ENCODE results near the gene MCC. TPM values are rescaled to one million over a fixed set of nuclear protein-coding genes. Genes with fewer than 3 reads are reported as not detected.

Gene MCC
- total RNA-seq, 4 donors from 2014 or later, result 57.7 to 91.5 (median 76.0) TPM

GRCh38 chr5:113302120-113302519, 186.1 kb downstream of the MCC start:
- TF ChIP-seq POLR2A (IDR thresholded peaks at IDR 0.05) (no peak), CTCF (IDR thresholded peaks at IDR 0.05) (no peak)
- intact Hi-C loops (cut with DNase I; ENCODE audit: low total_unique reads), result no loop called here
- H3K4me3 ChIP-seq (ENCODE audit: low read depth, poor library complexity, severe bottlenecking), result no peak overlapping the region
- DNase-seq (ENCODE audit: low spot score in 2 of 2), result no peak
- 84 to 90% methylated on average over 2 of the region's 2 CpGs for WGBS, 2 donors

GRCh38 chr5:113299591-113299990, 188.7 kb downstream of the MCC start:
- TF ChIP-seq CTCF (IDR thresholded peaks at IDR 0.05) (no peak), POLR2A (IDR thresholded peaks at IDR 0.05) (no peak)
- no peak for DNase-seq (ENCODE audit: low spot score in 2 of 2)
- WGBS, 2 donors, result 95 to 100% methylated on average over 1 of the region's 1 CpG
- intact Hi-C loops (cut with DNase I; ENCODE audit: low total_unique reads), result no loop called here
- no peak overlapping the region for H3K4me3 ChIP-seq (ENCODE audit: low read depth, poor library complexity, severe bottlenecking)

- no peak for DNase-seq (ENCODE audit: low spot score in 2 of 2)
- TF ChIP-seq POLR2A (IDR thresholded peaks at IDR 0.05) (no peak), CTCF (IDR thresholded peaks at IDR 0.05) (no peak)
- H3K4me3 ChIP-seq (ENCODE audit: low read depth, poor library complexity, severe bottlenecking), result no peak overlapping the region
- 69 to 77% methylated on average over 1 of the region's 1 CpG for WGBS, 2 donors
- intact Hi-C loops (cut with DNase I; ENCODE audit: low total_unique reads), result no loop called here
Measured at GRCh38 chr5:113296676-113297075, 191.6 kb downstream of the MCC start.

GRCh38 chr5:113295111-113295539, 193.1 kb downstream of the MCC start:
- H3K4me3 ChIP-seq (ENCODE audit: low read depth, poor library complexity, severe bottlenecking), result peak overlapping the region; percentile 50
- DNase-seq (ENCODE audit: low spot score in 2 of 2), result no peak
- WGBS, 2 donors, result 1% methylated on average over 8 of the region's 8 CpGs
- TF ChIP-seq CTCF (IDR thresholded peaks at IDR 0.05), result no peak
- TF ChIP-seq POLR2A (IDR thresholded peaks at IDR 0.05), result no peak
- intact Hi-C loops (cut with DNase I; ENCODE audit: low total_unique reads), result no loop called here

- WGBS, 2 donors, result 0 to 1% methylated on average over 47 to 56 of the region's 60 CpGs
- intact Hi-C loops (cut with DNase I; ENCODE audit: low total_unique reads), result no loop called here
- DNase-seq (ENCODE audit: low spot score in 2 of 2), result peak; percentile 90 to 98
Measured at GRCh38 chr5:113294311-113295110, 193.7 kb downstream of the MCC start.

More at GRCh38 chr5:113294311-113295110, 193.7 kb downstream of the MCC start:
- TF ChIP-seq CTCF (IDR thresholded peaks at IDR 0.05) (no peak), POLR2A (IDR thresholded peaks at IDR 0.05) (peak in 1 of 2 donors; percentile 16)
- H3K4me3 ChIP-seq (ENCODE audit: low read depth, poor library complexity, severe bottlenecking), result peak overlapping the region; percentile 50
